HCT116 (cell line): ENCODE results near the gene RTN1. TPM values are rescaled to one million over a fixed set of nuclear protein-coding genes. Genes with fewer than 3 reads are reported as not detected.

Experiments used
- ATAC-seq: fragments of 200-7000 bp; cut with Tn5 transposase; 2 replicates; pipeline ENCODE4 v1.9.1; 2020; ENCODE audit warnings: mild to moderate bottlenecking, moderate library complexity
- BruUV-seq: library from RNA; stranded (reverse); fragments of 400-500 nt; replicated peaks from 2 replicates; lab custom pipeline; 2021; lab: Mats Ljungman, UMichigan
- CTCF ChIA-PET: fragments of 300-600 bp; sonication (Branson Sonifier 250); formaldehyde crosslinking; loops from one replicate; lab custom pipeline; 2021; ENCODE audit warnings: antibody characterized with exemption; lab: Charles Lee
- POLR2A ChIA-PET: fragments of 300-600, 350-600 bp; sonication (Branson Sonifier 250); formaldehyde crosslinking; loops from one replicate; lab custom pipeline; 2021; ENCODE audit warnings: antibody characterized with exemption; lab: Charles Lee
- RAD21 ChIA-PET, 2 experiments: fragments of 300-600 bp; sonication (Branson Sonifier 250); formaldehyde crosslinking; loops; one replicate each; lab custom pipeline; 2023; ENCODE audit warnings: low total read pairs in 2 of 2; ENCODE audit not compliant: uncharacterized antibody in 2 of 2, unreplicated experiment in 2 of 2, low non-redundant PET in 1 of 2; lab: Charles Lee
- DNase-seq: peaks from one replicate; pipeline ENCODE4 v3.0.0-alpha.2; 2010; ENCODE audit warnings: low read depth, low spot score
- H2AFZ ChIP-seq: fragments of 200-600 bp; shearing (Covaris generic), sonication (generic); 2 replicates; pipeline ENCODE4 v1.6.1; 2017; ENCODE audit warnings: low read depth, mixed run types, mixed read lengths, antibody characterized with exemption, low read length; ENCODE audit not compliant: poor library complexity, severe bottlenecking
- H3K27ac ChIP-seq: 2 replicates; pipeline ENCODE4 v1.5.1; 2012; ENCODE audit warnings: low read depth, low read length
- H3K27me3 ChIP-seq: fragments of 200-600 bp; sonication (generic); 2 replicates; pipeline ENCODE4 v1.6.1; 2016; ENCODE audit warnings: mixed run types, low read length, mixed read lengths; ENCODE audit not compliant: insufficient read depth
- H3K36me3 ChIP-seq, 2 experiments: fragments of 200-500 bp in 1 of 2; fragments of 200-600 bp in 1 of 2; sonication (Bioruptor generic) in 1 of 2; sonication (generic) in 1 of 2; 2 replicates each; pipeline versions ENCODE4 v1.5.1 to v1.6.1; 2014 to 2016; ENCODE audit warnings: low read length in 2 of 2, inconsistent platforms in 1 of 2, mixed read lengths in 1 of 2, mixed run types in 1 of 2; ENCODE audit not compliant: insufficient read depth in 2 of 2, control insufficient read depth in 1 of 2
- H3K4me1 ChIP-seq, 2 experiments: fragments of 200-600 bp in 1 of 2; sonication (generic) in 1 of 2; 2 replicates each; pipeline versions ENCODE4 v1.5.1 to v1.6.1; 2012 to 2017; ENCODE audit warnings: low read length in 2 of 2, inconsistent platforms in 1 of 2, mild to moderate bottlenecking in 1 of 2, mixed read lengths in 1 of 2, mixed run types in 1 of 2, moderate library complexity in 1 of 2; ENCODE audit not compliant: insufficient read depth in 2 of 2, control insufficient read depth in 1 of 2
- H3K4me2 ChIP-seq: fragments of 200-600 bp; sonication (generic); 2 replicates; pipeline ENCODE4 v1.6.1; 2017; ENCODE audit warnings: mixed run types, low read length, mixed read lengths
- H3K4me3 ChIP-seq, 2 experiments: fragments of 200-600 bp in 1 of 2; sonication (generic) in 1 of 2; replicated peaks in 1 of 2; 2 replicates each; pipeline ENCODE4 v1.5.1; 2011 to 2016; ENCODE audit warnings: low read length in 2 of 2, control low read depth in 1 of 2, low read depth in 1 of 2, mild to moderate bottlenecking in 1 of 2, mixed read lengths in 1 of 2, mixed run types in 1 of 2
- H3K79me2 ChIP-seq: fragments of 200-600 bp; sonication (generic); 2 replicates; pipeline ENCODE4 v1.6.1; 2017; ENCODE audit warnings: mild to moderate bottlenecking, mixed run types, low read length, moderate library complexity, mixed read lengths; ENCODE audit not compliant: insufficient read depth
- H3K9ac ChIP-seq: fragments of 200-600 bp; sonication (generic); 2 replicates; pipeline ENCODE4 v1.6.1; 2016; ENCODE audit warnings: low read length, mixed read lengths
- H3K9me2 ChIP-seq: fragments of 200-600 bp; sonication (generic), shearing (Covaris generic); 2 replicates; pipeline ENCODE4 v1.6.1; 2017; ENCODE audit warnings: mixed run types, mild to moderate bottlenecking, moderate library complexity; ENCODE audit not compliant: insufficient read depth
- H3K9me3 ChIP-seq, 2 experiments: fragments of 200-500 bp in 1 of 2; fragments of 200-600 bp in 1 of 2; sonication (Bioruptor generic) in 1 of 2; sonication (generic) in 1 of 2; 2 replicates each; pipeline ENCODE4 v1.6.1; 2014 to 2017; ENCODE audit warnings: low read length in 2 of 2, mixed read lengths in 2 of 2, inconsistent platforms in 1 of 2, low read depth in 1 of 2, mild to moderate bottlenecking in 1 of 2, mixed run types in 1 of 2, moderate library complexity in 1 of 2; ENCODE audit not compliant: control insufficient read depth in 1 of 2, insufficient read depth in 1 of 2
- H4K20me1 ChIP-seq: fragments of 200-600 bp; sonication (generic), shearing (Covaris generic); 2 replicates; pipeline ENCODE4 v1.6.1; 2017; ENCODE audit warnings: mixed run types, mild to moderate bottlenecking, moderate library complexity; ENCODE audit not compliant: insufficient read depth
- ATF3 ChIP-seq: IDR thresholded peaks from 2 replicates; pipeline ENCODE4 v1.6.1; 2012
- CBX3 ChIP-seq: IDR thresholded peaks from 2 replicates; pipeline ENCODE4 v1.6.1; 2012; ENCODE audit warnings: low read depth
- CEBPB ChIP-seq: IDR thresholded peaks from 2 replicates; pipeline ENCODE4 v1.6.1; 2012; ENCODE audit warnings: low read depth
- EGR1 ChIP-seq: IDR thresholded peaks from 2 replicates; pipeline ENCODE4 v1.6.1; 2012; ENCODE audit warnings: low read depth
- EZH2 ChIP-seq: fragments of 200-600 bp; sonication (generic); IDR thresholded peaks from 2 replicates; pipeline ENCODE4 v1.6.1; 2017; ENCODE audit warnings: antibody characterized with exemption, mixed run types
- FOSL1 ChIP-seq: IDR thresholded peaks from 2 replicates; pipeline ENCODE4 v1.6.1; 2012; ENCODE audit warnings: low read depth
- JUND ChIP-seq: IDR thresholded peaks from 2 replicates; pipeline ENCODE4 v1.6.1; 2012
- MAX ChIP-seq: IDR thresholded peaks from 2 replicates; pipeline ENCODE4 v1.6.1; 2012
- POLR2A ChIP-seq: IDR thresholded peaks from 2 replicates; pipeline ENCODE4 v1.7.0; 2011; ENCODE audit warnings: borderline replicate concordance; ENCODE audit not compliant: insufficient read depth, insufficient read length; ENCODE audit errors: extremely low read depth
- POLR2AphosphoS5 ChIP-seq: IDR thresholded peaks from 2 replicates; pipeline ENCODE4 v1.6.1; 2011; ENCODE audit warnings: mild to moderate bottlenecking, low read depth, low read length, moderate library complexity
- RAD21 ChIP-seq: IDR thresholded peaks from 2 replicates; pipeline ENCODE4 v1.6.1; 2012; ENCODE audit warnings: low read depth, mild to moderate bottlenecking
- SIN3A ChIP-seq: IDR thresholded peaks from 2 replicates; pipeline ENCODE4 v1.6.1; 2012; ENCODE audit warnings: low read depth
- SP1 ChIP-seq: IDR thresholded peaks from 2 replicates; pipeline ENCODE4 v1.6.1; 2012; ENCODE audit warnings: low read depth
- SRF ChIP-seq: IDR thresholded peaks from 2 replicates; pipeline ENCODE4 v1.6.1; 2012; ENCODE audit warnings: low read depth
- YY1 ChIP-seq: IDR thresholded peaks from 2 replicates; pipeline ENCODE4 v1.6.1; 2011; ENCODE audit warnings: low read length, low read depth, moderate library complexity, mild to moderate bottlenecking; ENCODE audit not compliant: insufficient replicate concordance; ENCODE audit errors: extremely low read depth
- ZBTB33 ChIP-seq: IDR thresholded peaks from 2 replicates; pipeline ENCODE4 v1.6.1; 2011; ENCODE audit warnings: mild to moderate bottlenecking, low read length, moderate library complexity; ENCODE audit not compliant: insufficient replicate concordance; ENCODE audit errors: extremely low read depth
- ZNF274 ChIP-seq: fragments of 200-500 bp; sonication (Bioruptor generic); IDR thresholded peaks from 2 replicates; pipeline ENCODE4 v1.6.1; 2014; ENCODE audit warnings: mild to moderate bottlenecking, low read depth, low read length, inconsistent platforms
- intact Hi-C: fragments of 100-400 bp; cut with micrococcal nuclease; formaldehyde crosslinking; loops from 2 replicates; pipeline ENCODE4 v1.10.0; 2022
- total RNA-seq: library from RNA; stranded (reverse); gene quantifications from one replicate; pipeline ENCODE4 v1.2.1, GENCODE V29; 2021; ENCODE audit not compliant: unreplicated experiment

The RTN1 gene
- total RNA-seq, 1 experiment from 2014 or later = 0.57 TPM

GRCh38 chr14:59619061-59619460 lies 251.5 kb downstream of the RTN1 start:
- Histone ChIP-seq H3K9ac (no peak overlapping the region), H3K9me3 (no peaks in the 10 kb centered on the region), H3K4me2 (no peak overlapping the region), H3K4me3 (no peak overlapping the region), H3K79me2 (no peaks in the 10 kb centered on the region), H3K9me2 (no peaks in the 10 kb centered on the region), H3K36me3 (no peaks in the 10 kb centered on the region), H4K20me1 (no peaks in the 10 kb centered on the region), H3K4me1 (no peaks in the 10 kb centered on the region), H2AFZ (no peak overlapping the region), H3K27ac (no peak overlapping the region), H3K27me3 (no peaks in the 10 kb centered on the region)
- RAD21 ChIA-PET = no interaction called here
- no peak for TF ChIP-seq FOSL1
- no peak for TF ChIP-seq RAD21
- no peak for TF ChIP-seq ZNF274
- TF ChIP-seq ZBTB33 = no peak
- no peak for TF ChIP-seq EZH2
- TF ChIP-seq SP1 = no peak
- no peak for TF ChIP-seq POLR2AphosphoS5
- TF ChIP-seq POLR2A = no peak
- no TSS peak for BruUV-seq
- ATAC-seq (no peak), DNase-seq (no peak)
- POLR2A ChIA-PET = no interaction called here
- CTCF ChIA-PET = no interaction called here
- intact Hi-C loops = no loop called here

- H2AFZ ChIP-seq = no peak overlapping the region
- H3K27me3 ChIP-seq = no peaks in the 10 kb centered on the region
- ChIA-PET CTCF (no interaction called here), RAD21 (no interaction called here), POLR2A (no interaction called here)
- intact Hi-C loops = no loop called here
- no peak for DNase-seq
- no peaks in the 10 kb centered on the region for H3K79me2 ChIP-seq
- no peak overlapping the region for H3K27ac ChIP-seq
- no peak for ATAC-seq
- no peaks in the 10 kb centered on the region for H4K20me1 ChIP-seq
- H3K9me2 ChIP-seq = no peaks in the 10 kb centered on the region
- H3K9me3 ChIP-seq = no peaks in the 10 kb centered on the region
- no peak overlapping the region for H3K4me2 ChIP-seq
- no TSS peak for BruUV-seq
- no peaks in the 10 kb centered on the region for H3K4me1 ChIP-seq
- H3K4me3 ChIP-seq = no peak overlapping the region
- H3K9ac ChIP-seq = no peak overlapping the region
- H3K36me3 ChIP-seq = no peaks in the 10 kb centered on the region
- TF ChIP-seq EZH2 (no peak), RAD21 (no peak), YY1 (no peak), CBX3 (no peak), ZBTB33 (no peak), EGR1 (no peak), MAX (no peak), SRF (no peak), SIN3A (no peak), POLR2AphosphoS5 (no peak), JUND (no peak), ATF3 (no peak), FOSL1 (no peak), CEBPB (no peak), ZNF274 (no peak)
- TF ChIP-seq, all 23 proteins: peak for 0
Observed at GRCh38 chr14:59601056-59601455, 269.5 kb downstream of the RTN1 start.
